ENCODE results near the gene FOXN1. TPM values are rescaled to one million over a fixed set of nuclear protein-coding genes. Genes with fewer than 3 reads are reported as not detected.

Gene FOXN1
- total RNA-seq, 1 donor from 2014 or later = not detected

- TF ChIP-seq, protein P1, sequence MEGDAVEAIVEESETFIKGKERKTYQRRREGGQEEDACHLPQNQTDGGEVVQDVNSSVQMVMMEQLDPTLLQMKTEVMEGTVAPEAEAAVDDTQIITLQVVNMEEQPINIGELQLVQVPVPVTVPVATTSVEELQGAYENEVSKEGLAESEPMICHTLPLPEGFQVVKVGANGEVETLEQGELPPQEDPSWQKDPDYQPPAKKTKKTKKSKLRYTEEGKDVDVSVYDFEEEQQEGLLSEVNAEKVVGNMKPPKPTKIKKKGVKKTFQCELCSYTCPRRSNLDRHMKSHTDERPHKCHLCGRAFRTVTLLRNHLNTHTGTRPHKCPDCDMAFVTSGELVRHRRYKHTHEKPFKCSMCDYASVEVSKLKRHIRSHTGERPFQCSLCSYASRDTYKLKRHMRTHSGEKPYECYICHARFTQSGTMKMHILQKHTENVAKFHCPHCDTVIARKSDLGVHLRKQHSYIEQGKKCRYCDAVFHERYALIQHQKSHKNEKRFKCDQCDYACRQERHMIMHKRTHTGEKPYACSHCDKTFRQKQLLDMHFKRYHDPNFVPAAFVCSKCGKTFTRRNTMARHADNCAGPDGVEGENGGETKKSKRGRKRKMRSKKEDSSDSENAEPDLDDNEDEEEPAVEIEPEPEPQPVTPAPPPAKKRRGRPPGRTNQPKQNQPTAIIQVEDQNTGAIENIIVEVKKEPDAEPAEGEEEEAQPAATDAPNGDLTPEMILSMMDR (IDR thresholded peaks at IDR 0.05; ENCODE audit: insufficient read depth, low read length, poor library complexity, severe bottlenecking) = no peak
- Histone ChIP-seq H3K27me3 (ENCODE audit: control insufficient read depth, insufficient read depth, low read length) (peaks cover 10% of the 10 kb centered on the region), H3K4me3 (ENCODE audit: low read depth, low read length) (no peak overlapping the region), H3K36me3 (ENCODE audit: control insufficient read depth, insufficient read depth, low read length) (no peaks in the 10 kb centered on the region)
- no peak for DNase-seq (ENCODE audit: low read depth)
Observed at GRCh38 chr17:28476076-28476865, 29.9 kb upstream of the FOXN1 start.

DNA sequence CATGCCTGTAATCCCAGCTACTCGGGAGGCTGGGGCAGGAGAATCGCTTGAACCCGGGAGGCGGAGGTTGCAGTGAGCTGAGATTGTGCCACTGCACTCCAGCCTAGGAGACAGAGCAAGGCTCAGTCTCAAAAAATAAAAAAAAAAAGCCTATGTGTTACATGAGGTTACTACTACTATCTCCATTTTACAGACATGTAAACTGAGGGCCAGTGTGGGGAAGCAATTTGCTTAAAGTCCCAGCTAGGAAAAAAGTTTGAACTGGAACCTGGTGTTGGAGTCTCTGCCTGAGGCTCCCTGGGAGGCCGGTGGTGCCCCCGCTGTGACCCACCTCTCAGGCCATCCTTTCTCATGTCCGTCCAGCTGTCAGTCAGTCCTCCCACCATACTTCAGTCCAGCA lies 28.2 kb upstream of the FOXN1 start:
- Histone ChIP-seq H3K36me3 (ENCODE audit: control insufficient read depth, insufficient read depth, low read length) (no peaks in the 10 kb centered on the region), H3K27me3 (ENCODE audit: control insufficient read depth, insufficient read depth, low read length) (peaks cover 9% of the 10 kb centered on the region), H3K4me3 (ENCODE audit: low read depth, low read length) (no peak overlapping the region)
- TF ChIP-seq, protein P1 (IDR thresholded peaks at IDR 0.05; ENCODE audit: insufficient read depth, low read length, poor library complexity, severe bottlenecking) = no peak
- no peak for DNase-seq (ENCODE audit: low read depth)

- Histone ChIP-seq H3K4me3 (ENCODE audit: low read depth, low read length) (no peak overlapping the region), H3K27me3 (ENCODE audit: control insufficient read depth, insufficient read depth, low read length) (peaks cover 6% of the 10 kb centered on the region), H3K36me3 (ENCODE audit: control insufficient read depth, insufficient read depth, low read length) (no peaks in the 10 kb centered on the region)
- DNase-seq (ENCODE audit: low read depth) = no peak
- TF ChIP-seq, protein P1 (IDR thresholded peaks at IDR 0.05; ENCODE audit: insufficient read depth, low read length, poor library complexity, severe bottlenecking) = no peak
Observed at GRCh38 chr17:28478712-28479615, 27.2 kb upstream of the FOXN1 start.

DNA sequence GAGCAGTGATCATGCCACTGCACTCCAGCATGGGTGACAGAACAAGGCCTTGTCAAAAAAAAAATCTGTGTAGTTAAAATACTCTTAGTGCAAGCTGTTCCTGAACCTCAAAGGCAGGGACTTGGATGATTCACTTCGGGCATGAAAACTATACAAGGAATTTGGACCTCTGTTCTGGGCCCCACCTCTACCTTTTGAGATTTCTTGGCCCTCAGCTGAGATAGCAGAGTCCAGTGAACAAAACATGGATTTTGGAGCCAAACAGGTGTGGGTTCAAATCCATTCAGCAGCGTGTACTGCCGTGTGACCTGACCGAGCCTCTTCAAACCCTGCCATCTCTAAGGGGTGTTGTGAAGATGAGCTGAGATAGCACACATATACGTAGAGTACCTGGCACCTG lies 25.9 kb upstream of the FOXN1 start:
- no peaks in the 10 kb centered on the region for H3K36me3 ChIP-seq (ENCODE audit: control insufficient read depth, insufficient read depth, low read length)
- peaks cover 9% of the 10 kb centered on the region for H3K27me3 ChIP-seq (ENCODE audit: control insufficient read depth, insufficient read depth, low read length)
- TF ChIP-seq, protein P1 (IDR thresholded peaks at IDR 0.05; ENCODE audit: insufficient read depth, low read length, poor library complexity, severe bottlenecking) = no peak
- H3K4me3 ChIP-seq (ENCODE audit: low read depth, low read length) = no peak overlapping the region
- no peak for DNase-seq (ENCODE audit: low read depth)

GRCh38 chr17:28480799-28481571 lies 25.2 kb upstream of the FOXN1 start:
- H3K36me3 ChIP-seq (ENCODE audit: control insufficient read depth, insufficient read depth, low read length) = no peaks in the 10 kb centered on the region
- no peak for DNase-seq (ENCODE audit: low read depth)
- H3K4me3 ChIP-seq (ENCODE audit: low read depth, low read length) = no peak overlapping the region
- H3K27me3 ChIP-seq (ENCODE audit: control insufficient read depth, insufficient read depth, low read length) = peaks cover 9% of the 10 kb centered on the region
- TF ChIP-seq, protein P1 (IDR thresholded peaks at IDR 0.05; ENCODE audit: insufficient read depth, low read length, poor library complexity, severe bottlenecking) = no peak
